Fibroblast of lung (primary cell): ENCODE measurements around the gene PACSIN2.

Source experiments
- EZH2 ChIP-seq: IDR thresholded peaks from 2 replicates; pipeline ENCODE4 v1.5.1; 2012; ENCODE audit warnings: low read length, control low read depth, mild to moderate bottlenecking; ENCODE audit errors: missing control alignments
- TF ChIP-seq, protein P1 (sequence below), 2 donors: IDR thresholded peaks in 1 of 2; conservative IDR thresholded peaks in 1 of 2; 1 replicate in 1 of 2; 2 replicates in 1 of 2; pipeline ENCODE4 v1.5.1; 2011 to 2012; ENCODE audit warnings: low read length in 2 of 2, control low read depth in 1 of 2, inconsistent platforms in 1 of 2, low read depth in 1 of 2, mild to moderate bottlenecking in 1 of 2

DNA sequence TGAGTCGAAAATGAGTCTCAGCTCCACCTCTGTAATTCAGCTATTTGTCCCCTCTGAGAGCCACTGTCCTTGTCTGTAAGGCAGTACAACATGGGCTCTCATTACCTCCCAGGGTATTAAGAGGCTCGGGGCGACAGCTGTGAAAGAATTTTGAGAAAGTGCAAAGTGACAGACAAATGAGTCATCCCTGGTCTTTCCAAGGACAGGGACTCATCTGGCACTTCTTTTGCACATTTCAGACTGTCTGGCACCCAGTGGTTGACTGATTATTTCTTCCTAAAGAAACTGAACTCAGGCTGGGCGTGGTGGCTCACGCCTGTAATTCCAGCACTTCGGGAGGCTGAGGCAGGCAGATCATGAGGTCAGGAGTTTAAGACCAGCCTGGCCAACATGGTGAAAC is 95.8 kb downstream of the PACSIN2 start:
- TF ChIP-seq, protein P1, sequence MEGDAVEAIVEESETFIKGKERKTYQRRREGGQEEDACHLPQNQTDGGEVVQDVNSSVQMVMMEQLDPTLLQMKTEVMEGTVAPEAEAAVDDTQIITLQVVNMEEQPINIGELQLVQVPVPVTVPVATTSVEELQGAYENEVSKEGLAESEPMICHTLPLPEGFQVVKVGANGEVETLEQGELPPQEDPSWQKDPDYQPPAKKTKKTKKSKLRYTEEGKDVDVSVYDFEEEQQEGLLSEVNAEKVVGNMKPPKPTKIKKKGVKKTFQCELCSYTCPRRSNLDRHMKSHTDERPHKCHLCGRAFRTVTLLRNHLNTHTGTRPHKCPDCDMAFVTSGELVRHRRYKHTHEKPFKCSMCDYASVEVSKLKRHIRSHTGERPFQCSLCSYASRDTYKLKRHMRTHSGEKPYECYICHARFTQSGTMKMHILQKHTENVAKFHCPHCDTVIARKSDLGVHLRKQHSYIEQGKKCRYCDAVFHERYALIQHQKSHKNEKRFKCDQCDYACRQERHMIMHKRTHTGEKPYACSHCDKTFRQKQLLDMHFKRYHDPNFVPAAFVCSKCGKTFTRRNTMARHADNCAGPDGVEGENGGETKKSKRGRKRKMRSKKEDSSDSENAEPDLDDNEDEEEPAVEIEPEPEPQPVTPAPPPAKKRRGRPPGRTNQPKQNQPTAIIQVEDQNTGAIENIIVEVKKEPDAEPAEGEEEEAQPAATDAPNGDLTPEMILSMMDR (conservative IDR thresholded peaks at IDR 0.05 in 1 of 2, IDR thresholded peaks at IDR 0.05 in 1 of 2; ENCODE audit: low read depth in 1 of 2, low read length in 2 of 2), result no peak
- no peak for TF ChIP-seq EZH2
